Colonic mucosa (tissue), 4 donors: ENCODE measurements around the gene KRTAP10-2. TPM values are rescaled to one million over a fixed set of nuclear protein-coding genes. Genes with fewer than 3 reads are reported as not detected.

ENCODE experiments used
- DNase-seq: peaks from one replicate; pipeline ENCODE4 v3.0.0-alpha.2; 2020
- H3K27ac ChIP-seq: fragments of 200-600 bp; one replicate; pipeline ENCODE4 v1.8.0; 2021
- H3K27me3 ChIP-seq: fragments of 200-600 bp; one replicate; pipeline ENCODE4 v1.8.0; 2021
- H3K36me3 ChIP-seq: fragments of 200-600 bp; one replicate; pipeline ENCODE4 v1.8.0; 2021
- H3K4me1 ChIP-seq: fragments of 200-600 bp; one replicate; pipeline ENCODE4 v1.8.0; 2021; ENCODE audit warnings: mild to moderate bottlenecking
- H3K4me3 ChIP-seq: fragments of 200-600 bp; one replicate; pipeline ENCODE4 v1.8.0; 2021
- H3K9ac ChIP-seq, 2 donors: one replicate each; pipeline ENCODE4 v1.7.0; 2013; ENCODE audit warnings: control low read depth in 2 of 2, low read depth in 2 of 2, low read length in 2 of 2
- H3K9me3 ChIP-seq: fragments of 200-600 bp; one replicate; pipeline ENCODE4 v1.8.0; 2021
- CTCF ChIP-seq: fragments of 200-600 bp; IDR thresholded peaks from one replicate; pipeline ENCODE4 v1.8.0; 2022; ENCODE audit warnings: antibody characterized with exemption, mild to moderate bottlenecking
- intact Hi-C: fragments of 100-400 bp; cut with DNase I; formaldehyde crosslinking; loops from one replicate; pipeline ENCODE4 v1.14.1; 2022
- total RNA-seq, 2 donors: library from RNA; stranded (reverse); fragmentation: NEBNext Ultra II Directional in 1 of 2; extraction: Animal tissue kit (Norgen Biotek cat#: 25700) in 1 of 2; gene quantifications; one replicate each; pipeline ENCODE4 v1.2.1, GENCODE V29; 2021
- donor health status: healthy.
- donor health status: DM: no; HTN: no; CAD: no.
- donor health status: DM: no; HTN: no; CAD: no.

Gene KRTAP10-2
- total RNA-seq, 2 donors from 2014 or later, result not detected

DNA sequence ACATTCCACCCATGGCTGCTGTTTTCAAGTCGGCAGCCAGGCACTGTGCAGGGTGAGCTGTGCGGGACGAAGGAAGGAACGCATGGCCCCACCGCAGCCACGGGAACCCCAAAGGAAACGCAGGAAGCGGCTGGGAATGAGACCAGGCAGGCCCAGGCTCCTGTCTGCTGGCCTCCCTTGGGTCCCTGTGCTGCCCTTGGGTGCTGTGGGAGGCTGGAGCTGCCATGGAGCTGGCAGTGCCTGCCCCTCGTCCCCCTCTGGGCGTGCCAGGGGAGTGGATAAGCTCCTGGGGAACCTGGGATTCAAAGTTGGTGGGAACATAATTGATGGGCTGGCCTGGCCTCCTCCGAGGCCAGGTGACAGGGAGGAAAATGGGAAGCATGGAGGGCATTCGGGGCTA lies 17.0 kb upstream of the KRTAP10-2 start:
- no peak overlapping the region for H3K27ac ChIP-seq
- H3K4me1 ChIP-seq, result no peaks in the 10 kb centered on the region
- H3K9ac ChIP-seq, result no peak overlapping the region
- intact Hi-C loops, result no loop called here
- H3K9me3 ChIP-seq, result no peaks in the 10 kb centered on the region
- TF ChIP-seq CTCF, result no peak
- H3K4me3 ChIP-seq, result no peak overlapping the region
- DNase-seq, result no peak
- H3K27me3 ChIP-seq, result no peaks in the 10 kb centered on the region
- no peaks in the 10 kb centered on the region for H3K36me3 ChIP-seq

GRCh38 chr21:44567481-44568171 lies 16.3 kb upstream of the KRTAP10-2 start:
- H3K9ac ChIP-seq, result no peak overlapping the region
- no peaks in the 10 kb centered on the region for H3K9me3 ChIP-seq
- H3K27me3 ChIP-seq, result no peaks in the 10 kb centered on the region
- TF ChIP-seq CTCF, result no peak
- H3K36me3 ChIP-seq, result no peaks in the 10 kb centered on the region
- no peak overlapping the region for H3K27ac ChIP-seq
- no peak overlapping the region for H3K4me3 ChIP-seq
- DNase-seq, result no peak
- no peaks in the 10 kb centered on the region for H3K4me1 ChIP-seq
- intact Hi-C loops, result no loop called here

- no peak for DNase-seq
- Histone ChIP-seq H3K4me3 (no peak overlapping the region), H3K36me3 (no peaks in the 10 kb centered on the region), H3K27ac (no peak overlapping the region), H3K9me3 (no peaks in the 10 kb centered on the region), H3K27me3 (no peaks in the 10 kb centered on the region), H3K9ac (no peak overlapping the region), H3K4me1 (no peaks in the 10 kb centered on the region)
- TF ChIP-seq CTCF, result no peak
- intact Hi-C loops, result no loop called here
Observed at GRCh38 chr21:44566403-44566802, 15.1 kb upstream of the KRTAP10-2 start.

DNA sequence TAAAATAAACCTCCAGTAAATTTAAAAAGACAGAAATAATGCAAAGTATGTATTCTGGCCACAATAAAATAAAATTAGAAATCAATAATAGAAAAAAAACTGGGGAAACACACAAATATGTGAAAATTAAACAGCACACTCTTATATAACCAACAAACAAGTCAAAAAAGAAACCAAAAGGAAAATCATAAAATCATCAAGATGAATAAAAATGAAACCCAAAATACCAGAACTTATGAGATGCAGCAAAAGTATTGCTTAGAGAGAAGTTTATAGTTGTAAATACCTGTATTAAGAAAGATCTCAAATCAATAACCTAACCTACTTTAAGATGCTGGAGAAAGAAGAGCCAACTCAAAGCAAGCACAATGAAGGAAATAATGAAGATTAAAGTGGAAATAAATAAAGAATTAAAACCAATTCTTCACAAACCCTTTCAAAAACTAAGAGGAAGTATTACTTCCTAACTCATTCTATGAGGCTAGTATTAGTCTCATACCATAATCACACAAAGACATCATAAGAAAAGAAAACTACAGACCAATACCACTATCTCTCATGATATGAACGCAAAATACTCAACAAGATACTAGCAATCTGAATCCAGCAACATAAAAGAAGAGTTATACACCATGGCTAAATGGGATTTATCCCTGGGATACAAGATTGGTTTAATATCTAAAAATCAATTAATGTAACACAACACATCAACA lies 13.7 kb upstream of the KRTAP10-2 start:
- Histone ChIP-seq H3K27ac (no peak overlapping the region), H3K27me3 (no peaks in the 10 kb centered on the region), H3K9me3 (no peaks in the 10 kb centered on the region), H3K9ac (no peak overlapping the region), H3K4me1 (no peaks in the 10 kb centered on the region), H3K36me3 (no peaks in the 10 kb centered on the region), H3K4me3 (no peak overlapping the region)
- no peak for DNase-seq
- TF ChIP-seq CTCF, result no peak
- intact Hi-C loops, result no loop called here

DNA sequence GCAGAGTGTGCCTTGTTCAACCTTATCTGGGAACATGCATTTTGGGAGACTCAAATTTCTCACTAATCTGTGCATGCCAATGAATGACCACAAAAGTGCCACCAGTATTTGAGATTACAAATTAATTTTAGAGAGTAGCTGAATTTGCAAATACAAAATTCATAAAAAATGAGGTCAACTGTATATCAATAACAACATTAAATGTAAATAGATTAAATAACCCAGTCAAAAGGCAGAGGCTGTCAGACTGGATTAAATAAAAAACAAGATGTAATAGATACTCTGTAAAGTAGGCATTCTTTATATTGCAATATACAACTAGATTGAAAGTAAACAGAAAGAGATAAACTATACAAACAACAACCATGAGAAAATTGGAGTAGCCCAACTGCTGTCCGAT lies 12.8 kb upstream of the KRTAP10-2 start:
- Histone ChIP-seq H3K9ac (no peak overlapping the region), H3K27me3 (no peaks in the 10 kb centered on the region), H3K9me3 (no peaks in the 10 kb centered on the region), H3K27ac (no peak overlapping the region), H3K4me3 (no peak overlapping the region), H3K36me3 (no peaks in the 10 kb centered on the region), H3K4me1 (no peaks in the 10 kb centered on the region)
- intact Hi-C loops, result no loop called here
- TF ChIP-seq CTCF, result no peak
- no peak for DNase-seq
